ENCODE measurements around the gene LMF2.
"Not testable (repeated sequence)": the region's sequence is repeated elsewhere in the genome, so short reads cannot be mapped to it uniquely, and the experiment has no call there.

Gene LMF2

GRCh38 chr22:50523806-50524675 is 16.5 kb upstream of the LMF2 start:
- DNase-seq (ENCODE audit: low read depth) = no peak

GRCh38 chr22:50523458-50523805 is 15.9 kb upstream of the LMF2 start:
- no peak for DNase-seq (ENCODE audit: low read depth)

- DNase-seq (ENCODE audit: low read depth) = no peak
Measured at GRCh38 chr22:50522806-50523438, 15.4 kb upstream of the LMF2 start.

- DNase-seq (ENCODE audit: low read depth) = no peak
Measured at GRCh38 chr22:50522208-50522805, 14.8 kb upstream of the LMF2 start.

GRCh38 chr22:50521710-50522109 is 14.2 kb upstream of the LMF2 start:
- DNase-seq (ENCODE audit: low read depth) = no peak

GRCh38 chr22:50520826-50521453 is 13.4 kb upstream of the LMF2 start:
- no peak for DNase-seq (ENCODE audit: low read depth)

GRCh38 chr22:50520184-50520583 is 12.7 kb upstream of the LMF2 start:
- not testable (repeated sequence) for DNase-seq (ENCODE audit: low read depth)

- DNase-seq (ENCODE audit: low read depth) = no peak
Measured at GRCh38 chr22:50519151-50519550, 11.6 kb upstream of the LMF2 start.

GRCh38 chr22:50518606-50519005 is 11.1 kb upstream of the LMF2 start:
- DNase-seq (ENCODE audit: low read depth) = no peak

- DNase-seq (ENCODE audit: low read depth) = no peak
Measured at GRCh38 chr22:50517495-50518260, 10.2 kb upstream of the LMF2 start.

GRCh38 chr22:50516891-50517290 is 9.4 kb upstream of the LMF2 start:
- DNase-seq (ENCODE audit: low read depth) = no peak

- DNase-seq (ENCODE audit: low read depth) = no peak
Measured at GRCh38 chr22:50516068-50516467, 8.6 kb upstream of the LMF2 start.

GRCh38 chr22:50513175-50513574 is 5.7 kb upstream of the LMF2 start:
- no peak for DNase-seq (ENCODE audit: low read depth)

GRCh38 chr22:50508897-50509296 is 1.4 kb upstream of the LMF2 start:
- DNase-seq (ENCODE audit: low read depth) = no peak

- peak; percentile 97 for DNase-seq (ENCODE audit: low read depth)
Measured at GRCh38 chr22:50507991-50508884, 736 bp upstream of the LMF2 start, which contains the start of gene NCAPH2. NCAPH2 (plus strand) TSS chr22:50508224; CDS start chr22:50508338, 114 bp downstream.

GRCh38 chr22:50506611-50507420 is 686 bp downstream of the LMF2 start:
- DNase-seq (ENCODE audit: low read depth) = no peak

- DNase-seq (ENCODE audit: low read depth) = no peak
Measured at GRCh38 chr22:50505776-50506610, 1.5 kb downstream of the LMF2 start.

GRCh38 chr22:50505276-50505775 is 2.2 kb downstream of the LMF2 start:
- DNase-seq (ENCODE audit: low read depth) = no peak

Measured in stimulated activated CD4-positive, alpha-beta T cell treated with anti-CD3 and anti-CD28 coated beads, Interleukin-2, amount 100 ng/mL, for 4 hours (primary cell).